ENCODE measurements around the gene XAB2.

XAB2 gene

GRCh38 chr19:7629347-7630054 lies at the start of gene XAB2, which contains the start of gene PET100:
Gene XAB2, minus strand, starts transcription at chr19:7629545. Its CDS starts 18 bp downstream, at chr19:7629527.
Gene PET100, plus strand, starts transcription at chr19:7629793. Its CDS starts 41 bp downstream, at chr19:7629834.
- peak within 1 kb of the TSS; percentile 99 for H3K4me3 ChIP-seq (ENCODE audit: low read depth, low read length)
- in situ Hi-C loops (cut with HindIII; ENCODE audit: low pct_ligation_motif_present, low sequenced_read_pairs) = no loop called here
- TF ChIP-seq CTCF (IDR thresholded peaks at IDR 0.05; ENCODE audit: low read depth, low read length, missing control alignments) = no peak
- H3K36me3 ChIP-seq (replicated peaks) = peaks cover 7% of the 10 kb centered on the region
- peak within 1 kb of the TSS; percentile 94 for H3K27ac ChIP-seq
- peak; percentile 99 for DNase-seq
- H3K27me3 ChIP-seq (replicated peaks) = no peaks in the 10 kb centered on the region

GRCh38 chr19:7677669-7678311 lies 48.4 kb upstream of the XAB2 start:
- in situ Hi-C loops (cut with HindIII; ENCODE audit: low pct_ligation_motif_present, low sequenced_read_pairs) = no loop called here
- Histone ChIP-seq H3K27me3 (replicated peaks) (no peaks in the 10 kb centered on the region), H3K4me3 (ENCODE audit: low read depth, low read length) (no peak overlapping the region), H3K36me3 (replicated peaks) (peaks cover 6% of the 10 kb centered on the region), H3K27ac (no peak overlapping the region)
- DNase-seq = no peak
- TF ChIP-seq CTCF (IDR thresholded peaks at IDR 0.05; ENCODE audit: low read depth, low read length, missing control alignments) = no peak

- no peak for DNase-seq
- H3K27me3 ChIP-seq (replicated peaks) = no peaks in the 10 kb centered on the region
- in situ Hi-C loops (cut with HindIII; ENCODE audit: low pct_ligation_motif_present, low sequenced_read_pairs) = no loop called here
- TF ChIP-seq CTCF (IDR thresholded peaks at IDR 0.05; ENCODE audit: low read depth, low read length, missing control alignments) = no peak
- H3K4me3 ChIP-seq (ENCODE audit: low read depth, low read length) = no peak within 1 kb of the TSS
- no peaks in the 10 kb centered on the region for H3K36me3 ChIP-seq (replicated peaks)
- H3K27ac ChIP-seq = no peak within 1 kb of the TSS
Measured at GRCh38 chr19:7676854-7677253, 47.5 kb upstream of the XAB2 start, which contains the start of gene MCEMP1. Gene MCEMP1, plus strand, starts transcription at chr19:7677090. Its CDS starts 31 bp downstream, at chr19:7677121.

GRCh38 chr19:7676376-7676775 lies 47.0 kb upstream of the XAB2 start:
- no peak overlapping the region for H3K4me3 ChIP-seq (ENCODE audit: low read depth, low read length)

More at GRCh38 chr19:7676376-7676775, 47.0 kb upstream of the XAB2 start:
- H3K27ac ChIP-seq = no peak overlapping the region
- no peak for TF ChIP-seq CTCF (IDR thresholded peaks at IDR 0.05; ENCODE audit: low read depth, low read length, missing control alignments)
- in situ Hi-C loops (cut with HindIII; ENCODE audit: low pct_ligation_motif_present, low sequenced_read_pairs) = no loop called here
- H3K36me3 ChIP-seq (replicated peaks) = no peaks in the 10 kb centered on the region
- H3K27me3 ChIP-seq (replicated peaks) = no peaks in the 10 kb centered on the region
- DNase-seq = no peak

Measured in brain microvascular endothelial cell (primary cell).